GM23338 (cell line): ENCODE data around the gene NAA25. TPM values are rescaled to one million over a fixed set of nuclear protein-coding genes. Genes with fewer than 3 reads are reported as not detected.
A peak's percentile ranks its signal among the peaks of the same experiment; 100 is the strongest.

Experiments used
- ATAC-seq: fragments of 200-7000 bp; cut with Tn5 transposase; 3 replicates; pipeline ENCODE4 v1.9.1; 2020
- DNase-seq: peaks from one replicate; pipeline ENCODE4 v3.0.0-alpha.2; 2015; ENCODE audit warnings: low spot score
- H2AFZ ChIP-seq: fragments of 200-600 bp; sonication (generic); 2 replicates; pipeline ENCODE4 v1.8.0; 2016; ENCODE audit warnings: antibody characterized with exemption, mild to moderate bottlenecking, moderate library complexity
- H3F3A ChIP-seq: fragments of 200-600 bp; sonication (generic); replicated peaks from 2 replicates; pipeline ENCODE4 v1.8.0; 2017; ENCODE audit warnings: antibody characterized with exemption, mixed run types, low read depth
- H3K27ac ChIP-seq: fragments of 200-600 bp; sonication (generic); 2 replicates; pipeline ENCODE4 v1.6.1; 2016; ENCODE audit warnings: low read depth
- H3K27me3 ChIP-seq: fragments of 200-600 bp; sonication (generic); 2 replicates; pipeline ENCODE4 v1.8.0; 2016; ENCODE audit warnings: mild to moderate bottlenecking, mixed run types, moderate library complexity; ENCODE audit not compliant: insufficient read depth
- H3K36me3 ChIP-seq: fragments of 200-600 bp; sonication (generic); 2 replicates; pipeline ENCODE4 v1.8.0; 2016; ENCODE audit warnings: mild to moderate bottlenecking; ENCODE audit not compliant: insufficient read depth
- H3K4me1 ChIP-seq: fragments of 200-600 bp; sonication (generic); 2 replicates; pipeline ENCODE4 v1.8.0; 2016; ENCODE audit warnings: mild to moderate bottlenecking, moderate library complexity; ENCODE audit not compliant: insufficient read depth
- H3K4me2 ChIP-seq: fragments of 200-600 bp; sonication (generic); 2 replicates; pipeline ENCODE4 v1.7.1; 2017; ENCODE audit warnings: mixed run types
- H3K4me3 ChIP-seq: fragments of 200-600 bp; sonication (generic); 2 replicates; pipeline ENCODE4 v1.6.1; 2016; ENCODE audit warnings: mixed run types
- H3K79me2 ChIP-seq: fragments of 200-600 bp; sonication (generic); replicated peaks from 2 replicates; pipeline ENCODE4 v1.8.0; 2017; ENCODE audit warnings: mild to moderate bottlenecking; ENCODE audit not compliant: insufficient read depth
- H3K9me2 ChIP-seq: fragments of 200-600 bp; sonication (generic); 2 replicates; pipeline ENCODE4 v1.8.0; 2017; ENCODE audit not compliant: insufficient read depth
- H4K20me1 ChIP-seq: fragments of 200-600 bp; sonication (generic); replicated peaks from 2 replicates; pipeline ENCODE4 v1.8.0; 2017; ENCODE audit warnings: mild to moderate bottlenecking; ENCODE audit not compliant: insufficient read depth
- H3K27ac Mint-ChIP-seq: 2 replicates; pipeline ENCODE4 v1.8.0; 2020; ENCODE audit warnings: inconsistent platforms, mild to moderate bottlenecking, moderate library complexity, mixed read lengths
- H3K27me3 Mint-ChIP-seq: 3 replicates; pipeline ENCODE4 v1.8.0; 2022; ENCODE audit warnings: low read depth, mild to moderate bottlenecking, moderate library complexity, mixed read lengths, inconsistent platforms; ENCODE audit not compliant: insufficient read depth, poor library complexity
- H3K36me3 Mint-ChIP-seq: 3 replicates; pipeline ENCODE4 v1.8.0; 2021; ENCODE audit warnings: low read depth, mild to moderate bottlenecking, inconsistent platforms, moderate library complexity, mixed read lengths
- H3K4me1 Mint-ChIP-seq: 3 replicates; pipeline ENCODE4 v1.8.0; 2020; ENCODE audit warnings: mild to moderate bottlenecking, inconsistent platforms, mixed read lengths
- H3K4me3 Mint-ChIP-seq: 3 replicates; pipeline ENCODE4 v1.8.0; 2021; ENCODE audit warnings: moderate library complexity, mild to moderate bottlenecking, inconsistent platforms, mixed read lengths
- H3K9me3 Mint-ChIP-seq: 3 replicates; pipeline ENCODE4 v1.8.0; 2020; ENCODE audit warnings: moderate library complexity, mild to moderate bottlenecking, inconsistent platforms, mixed read lengths
- CREB1 ChIP-seq: fragments of 250-450 bp; sonication (Bioruptor Pico); IDR thresholded peaks from 2 replicates; pipeline ENCODE4 v1.5.0; 2020; ENCODE audit warnings: low read depth, mild to moderate bottlenecking, moderate library complexity
- CTCF ChIP-seq, 2 experiments: fragments of 200-600 bp in 1 of 2; sonication (generic) in 1 of 2; conservative IDR thresholded peaks; 2 replicates each; pipeline versions ENCODE4 v1.5.1 to v1.6.1; 2016 to 2017; ENCODE audit warnings: antibody characterized with exemption in 2 of 2, low read depth in 2 of 2, mild to moderate bottlenecking in 2 of 2, moderate library complexity in 1 of 2
- ETS1 ChIP-seq: IDR thresholded peaks from 2 replicates; pipeline ENCODE4 v1.6.1; 2016; ENCODE audit warnings: antibody characterized with exemption
- EZH2 ChIP-seq: fragments of 200-600 bp; sonication (generic); IDR thresholded peaks from one replicate; pipeline ENCODE4 v1.8.0; 2017; ENCODE audit warnings: antibody characterized with exemption, mild to moderate bottlenecking, low read depth; ENCODE audit not compliant: unreplicated experiment
- EZH2phosphoT487 ChIP-seq: fragments of 200-600 bp; sonication (generic); IDR thresholded peaks from one replicate; pipeline ENCODE4 v1.8.1; 2018; ENCODE audit warnings: antibody characterized with exemption; ENCODE audit not compliant: unreplicated experiment
- JUNB ChIP-seq: IDR thresholded peaks from one replicate; pipeline ENCODE4 v1.6.1; 2016; ENCODE audit warnings: antibody characterized with exemption; ENCODE audit not compliant: unreplicated experiment
- NANOG ChIP-seq: IDR thresholded peaks from 2 replicates; pipeline ENCODE4 v1.6.1; 2016; ENCODE audit warnings: antibody characterized with exemption, borderline replicate concordance
- POLR2AphosphoS5 ChIP-seq: IDR thresholded peaks from 2 replicates; pipeline ENCODE4 v1.6.1; 2016; ENCODE audit warnings: antibody characterized with exemption, low read depth
- REST ChIP-seq: IDR thresholded peaks from one replicate; pipeline ENCODE4 v1.6.1; 2018; ENCODE audit warnings: antibody characterized with exemption; ENCODE audit not compliant: unreplicated experiment
- STAT1 ChIP-seq: IDR thresholded peaks from one replicate; pipeline ENCODE4 v1.6.1; 2016; ENCODE audit warnings: antibody characterized with exemption; ENCODE audit not compliant: unreplicated experiment
- ZNF114 ChIP-seq: fragments of 250-450 bp; sonication (Bioruptor Pico); IDR thresholded peaks from 2 replicates; pipeline ENCODE4 v1.5.0; 2020; ENCODE audit warnings: mild to moderate bottlenecking, moderate library complexity
- ZNF331 ChIP-seq: fragments of 250-450 bp; sonication (Bioruptor Pico); IDR thresholded peaks from 2 replicates; pipeline ENCODE4 v1.5.0; 2020; ENCODE audit warnings: low read depth, mild to moderate bottlenecking, moderate library complexity
- polyA plus RNA-seq: library from polyadenylated mRNA; unstranded; fragments of >200 nt; fragmentation: Nextera tagmentation; extraction: Ambion mirVana; gene quantifications from 2 replicates; pipeline ENCODE4 v1.2.1, GENCODE V29; 2016
- total RNA-seq: library from RNA; depleted of rRNA; stranded (reverse); fragments of >200 nt; shearing (Covaris generic); gene quantifications from 2 replicates; pipeline ENCODE4 v1.2.3, GENCODE V29; 2014

NAA25 gene
- total and polyA plus RNA-seq, 2 experiments from 2014 or later, result 49.0 to 55.1 TPM

GRCh38 chr12:112008918-112009317 is 99.7 kb downstream of the NAA25 start (continued):
- TF ChIP-seq ETS1 (no peak), CREB1 (CRISPR knock-in tag) (no peak), POLR2AphosphoS5 (no peak), NANOG (no peak), REST (no peak), JUNB (no peak), EZH2phosphoT487 (no peak), ZNF114 (CRISPR knock-in tag) (no peak), STAT1 (no peak), ZNF331 (no peak)

GRCh38 chr12:112007945-112008344 is 100.6 kb downstream of the NAA25 start:
- no peak for DNase-seq
- peaks cover 16% of the 10 kb centered on the region for H3K4me1 ChIP-seq
- H3K4me1 Mint-ChIP-seq, result peaks cover 33% of the 10 kb centered on the region
- peaks cover 9% of the 10 kb centered on the region for H3K27me3 Mint-ChIP-seq
- H3K4me3 Mint-ChIP-seq, result no peak overlapping the region
- H3K36me3 ChIP-seq, result no peaks in the 10 kb centered on the region
- peaks cover 10% of the 10 kb centered on the region for H3K36me3 Mint-ChIP-seq
- peak overlapping the region; percentile 75; the same call in 1 of the 2 replicates for H3K27ac Mint-ChIP-seq
- H2AFZ ChIP-seq, result no peak overlapping the region
- H3K27me3 ChIP-seq, result no peaks in the 10 kb centered on the region
- H3K4me2 ChIP-seq, result no peak overlapping the region
- H3F3A ChIP-seq, result peaks cover 10% of the 10 kb centered on the region; the same call in 1 of the 2 replicates
- no peak overlapping the region for H3K27ac ChIP-seq
- H3K4me3 ChIP-seq, result no peak overlapping the region
- peaks cover 13% of the 10 kb centered on the region for H3K79me2 ChIP-seq
- no peaks in the 10 kb centered on the region for H3K9me2 ChIP-seq
- ATAC-seq, result no peak
- H4K20me1 ChIP-seq, result no peaks in the 10 kb centered on the region
- no peaks in the 10 kb centered on the region for H3K9me3 Mint-ChIP-seq
- TF ChIP-seq EZH2, result no peak
- TF ChIP-seq POLR2AphosphoS5, result no peak
- TF ChIP-seq NANOG, result no peak
- TF ChIP-seq CTCF (conservative IDR thresholded peaks at IDR 0.05; ENCODE audit: low read depth in 2 of 2), result no peak
- TF ChIP-seq EZH2phosphoT487, result no peak
- no peak for TF ChIP-seq ZNF114 (CRISPR knock-in tag)
- no peak for TF ChIP-seq ZNF331
- TF ChIP-seq STAT1, result no peak
- TF ChIP-seq ETS1, result no peak
- TF ChIP-seq CREB1 (CRISPR knock-in tag), result no peak
